HG02623 (cell line): Measurements from ENCODE around the gene PLPP1.
"Not testable (repeated sequence)": the region's sequence is repeated elsewhere in the genome, so short reads cannot be mapped to it uniquely, and the experiment has no call there.

Source experiments
- ATAC-seq: cut with Tn5 transposase; IDR thresholded peaks from one replicate; pipeline ENCODE4 v1.9.1; 2021; ENCODE audit warnings: moderate library complexity; ENCODE audit not compliant: unreplicated experiment

PLPP1 gene

GRCh38 chr5:55507574-55507973 lies 27.2 kb downstream of the PLPP1 start:
- ATAC-seq: no peak

GRCh38 chr5:55505711-55506110 lies 29.1 kb downstream of the PLPP1 start:
- ATAC-seq: not testable (repeated sequence)

- ATAC-seq: not testable (repeated sequence)
These were observed 30.8 kb downstream of the PLPP1 start for GRCh38 chr5:55503917-55504316.

- ATAC-seq: no peak
These were observed 32.0 kb downstream of the PLPP1 start for GRCh38 chr5:55502759-55503158.

GRCh38 chr5:55498457-55498856 lies 36.3 kb downstream of the PLPP1 start:
- no peak for ATAC-seq

- no peak for ATAC-seq
These were observed 37.1 kb downstream of the PLPP1 start for GRCh38 chr5:55497712-55498111.

GRCh38 chr5:55495216-55495615 lies 39.5 kb downstream of the PLPP1 start:
- no peak for ATAC-seq

- no peak for ATAC-seq
These were observed 42.3 kb downstream of the PLPP1 start for GRCh38 chr5:55492449-55492848.

GRCh38 chr5:55485073-55485472 lies 49.7 kb downstream of the PLPP1 start:
- no peak for ATAC-seq

GRCh38 chr5:55484531-55484930 lies 50.2 kb downstream of the PLPP1 start:
- ATAC-seq: no peak

GRCh38 chr5:55483885-55484284 lies 50.9 kb downstream of the PLPP1 start:
- no peak for ATAC-seq

- no peak for ATAC-seq
These were observed 53.4 kb downstream of the PLPP1 start for GRCh38 chr5:55481293-55481855.

GRCh38 chr5:55480781-55481180 lies 54.0 kb downstream of the PLPP1 start:
- ATAC-seq: no peak

- no peak for ATAC-seq
These were observed 62.1 kb downstream of the PLPP1 start for GRCh38 chr5:55472642-55473041.

- no peak for ATAC-seq
These were observed 63.3 kb downstream of the PLPP1 start for GRCh38 chr5:55471468-55471867.

GRCh38 chr5:55470282-55470681 lies 64.5 kb downstream of the PLPP1 start:
- ATAC-seq: no peak

- ATAC-seq: no peak
These were observed 64.9 kb downstream of the PLPP1 start for GRCh38 chr5:55469839-55470238.

- no peak for ATAC-seq
These were observed 66.8 kb downstream of the PLPP1 start for GRCh38 chr5:55467862-55468551.

GRCh38 chr5:55463613-55464012 lies 71.2 kb downstream of the PLPP1 start:
- ATAC-seq: no peak

- ATAC-seq: no peak
These were observed 75.2 kb downstream of the PLPP1 start for GRCh38 chr5:55459572-55459971.

- ATAC-seq: no peak
These were observed 78.4 kb downstream of the PLPP1 start for GRCh38 chr5:55456216-55456895.

GRCh38 chr5:55454282-55454681 lies 80.5 kb downstream of the PLPP1 start:
- ATAC-seq: no peak
